GF-D8 (cell line): ENCODE measurements around the gene LRRC40.

Source experiments
- DNase-seq: peaks from one replicate; lab custom pipeline; 2025; lab: John Stamatoyannopoulos, UW

LRRC40 gene

GRCh38 chr1:70115315-70115714 is 90.1 kb downstream of the LRRC40 start:
- DNase-seq, result no peak

- no peak for DNase-seq
Observed at GRCh38 chr1:70112838-70113237, 92.5 kb downstream of the LRRC40 start.

- DNase-seq, result no peak
Observed at GRCh38 chr1:70109241-70109640, 96.1 kb downstream of the LRRC40 start.

GRCh38 chr1:70103770-70104169 is 101.6 kb downstream of the LRRC40 start:
- no peak for DNase-seq

GRCh38 chr1:70101774-70102173 is 103.6 kb downstream of the LRRC40 start:
- DNase-seq, result no peak

- no peak for DNase-seq
Observed at GRCh38 chr1:70101231-70101630, 104.1 kb downstream of the LRRC40 start.
